H9 (cell line): Measurements from ENCODE around the gene ADISSP. TPM values are rescaled to one million over a fixed set of nuclear protein-coding genes. Genes with fewer than 3 reads are reported as not detected.

Source experiments
- DNase-seq: peaks from one replicate; pipeline ENCODE4 v3.0.0-alpha.2; 2017
- H2AFZ ChIP-seq: one replicate; pipeline ENCODE4 v1.6.1; 2013; ENCODE audit warnings: mild to moderate bottlenecking, low read length, control low read depth, moderate library complexity
- H2AK5ac ChIP-seq: 2 replicates; pipeline ENCODE4 v1.6.1; 2013; ENCODE audit warnings: low read length, control low read depth, mixed read lengths; ENCODE audit not compliant: insufficient read length
- H2BK120ac ChIP-seq: one replicate; pipeline ENCODE4 v1.6.1; 2013; ENCODE audit warnings: low read depth, mild to moderate bottlenecking, low read length, control low read depth, inconsistent platforms; ENCODE audit not compliant: poor library complexity, severe bottlenecking
- H2BK12ac ChIP-seq: 2 replicates; pipeline ENCODE4 v1.6.1; 2013; ENCODE audit warnings: low read length, control low read depth, mixed read lengths, low read depth; ENCODE audit not compliant: insufficient read length
- H2BK15ac ChIP-seq: 2 replicates; pipeline ENCODE4 v1.6.1; 2013; ENCODE audit warnings: low read depth, low read length, control low read depth
- H2BK20ac ChIP-seq: one replicate; pipeline ENCODE4 v1.6.1; 2013; ENCODE audit warnings: low read depth, mild to moderate bottlenecking, low read length, control low read depth, inconsistent platforms; ENCODE audit not compliant: poor library complexity, severe bottlenecking
- H2BK5ac ChIP-seq: 2 replicates; pipeline ENCODE4 v1.6.1; 2013; ENCODE audit warnings: low read length, control low read depth, mixed read lengths; ENCODE audit not compliant: insufficient read length
- H3K14ac ChIP-seq: 2 replicates; pipeline ENCODE4 v1.6.1; 2013; ENCODE audit warnings: low read length, control low read depth; ENCODE audit not compliant: insufficient read depth
- H3K18ac ChIP-seq: 2 replicates; pipeline ENCODE4 v1.6.1; 2013; ENCODE audit warnings: low read depth, mild to moderate bottlenecking, mixed read lengths, low read length, control low read depth; ENCODE audit not compliant: insufficient read length
- H3K23ac ChIP-seq: 2 replicates; pipeline ENCODE4 v1.6.1; 2013; ENCODE audit warnings: low read length, control low read depth, mixed read lengths, low read depth; ENCODE audit not compliant: insufficient read length
- H3K23me2 ChIP-seq: 2 replicates; pipeline ENCODE4 v1.6.1; 2013; ENCODE audit warnings: low read depth, mild to moderate bottlenecking, mixed read lengths, low read length, control low read depth; ENCODE audit not compliant: insufficient read length, poor library complexity, severe bottlenecking
- H3K27ac ChIP-seq: 2 replicates; pipeline ENCODE4 v1.5.1; 2013; ENCODE audit warnings: low read length, control low read depth, mixed read lengths, low read depth; ENCODE audit not compliant: insufficient read length
- H3K27me3 ChIP-seq: 2 replicates; pipeline ENCODE4 v1.6.1; 2013; ENCODE audit warnings: low read length, control low read depth, inconsistent platforms; ENCODE audit not compliant: insufficient read depth
- H3K4ac ChIP-seq: 2 replicates; pipeline ENCODE4 v1.6.1; 2013; ENCODE audit warnings: low read depth, mild to moderate bottlenecking, control low read depth, inconsistent platforms, low read length, moderate library complexity
- H3K4me1 ChIP-seq: 2 replicates; pipeline ENCODE4 v1.6.1; 2013; ENCODE audit warnings: low read length, control low read depth, inconsistent platforms; ENCODE audit not compliant: insufficient read depth
- H3K4me2 ChIP-seq: 2 replicates; pipeline ENCODE4 v1.6.1; 2013; ENCODE audit warnings: low read length, control low read depth, mixed read lengths; ENCODE audit not compliant: insufficient read length, insufficient read depth
- H3K56ac ChIP-seq: 2 replicates; pipeline ENCODE4 v1.6.1; 2013; ENCODE audit warnings: low read depth, mild to moderate bottlenecking, mixed read lengths, low read length, control low read depth; ENCODE audit not compliant: insufficient read length
- H3K79me1 ChIP-seq: 2 replicates; pipeline ENCODE4 v1.6.1; 2013; ENCODE audit warnings: low read depth, mild to moderate bottlenecking, moderate library complexity, low read length, control low read depth, inconsistent platforms; ENCODE audit not compliant: insufficient read depth, poor library complexity, severe bottlenecking
- H3K79me2 ChIP-seq: 2 replicates; pipeline ENCODE4 v1.6.1; 2013; ENCODE audit warnings: low read length, control low read depth, inconsistent platforms; ENCODE audit not compliant: insufficient read depth
- H3K9ac ChIP-seq: 2 replicates; pipeline ENCODE4 v1.6.1; 2013; ENCODE audit warnings: low read length, control low read depth, mixed read lengths; ENCODE audit not compliant: insufficient read length; ENCODE audit errors: extremely low read depth
- H3K9me3 ChIP-seq: one replicate; pipeline ENCODE4 v1.6.1; 2013; ENCODE audit warnings: low read depth, low read length, inconsistent platforms; ENCODE audit not compliant: control insufficient read depth
- H3T11ph ChIP-seq: one replicate; pipeline ENCODE4 v1.6.1; 2013; ENCODE audit warnings: mild to moderate bottlenecking, low read length, control low read depth, inconsistent platforms
- H4K20me1 ChIP-seq: one replicate; pipeline ENCODE4 v1.6.1; 2013; ENCODE audit not compliant: control insufficient read depth, insufficient read length, insufficient read depth
- H4K5ac ChIP-seq: 2 replicates; pipeline ENCODE4 v1.6.1; 2013; ENCODE audit warnings: low read depth, mild to moderate bottlenecking, mixed read lengths, low read length, control low read depth; ENCODE audit not compliant: insufficient read length
- H4K8ac ChIP-seq: replicated peaks from 2 replicates; pipeline ENCODE4 v1.6.1; 2013; ENCODE audit warnings: low read length, control low read depth, mixed read lengths, low read depth; ENCODE audit not compliant: insufficient read length
- H4K91ac ChIP-seq: 2 replicates; pipeline ENCODE4 v1.6.1; 2013; ENCODE audit warnings: low read depth, mild to moderate bottlenecking, moderate library complexity, mixed read lengths, low read length, control low read depth; ENCODE audit not compliant: insufficient read length
- H3K27ac Mint-ChIP-seq, 3 experiments: 2 replicates in 2 of 3; 3 replicates in 1 of 3; pipeline ENCODE4 v1.8.0; 2020 to 2021; ENCODE audit warnings: mixed read lengths in 3 of 3, mild to moderate bottlenecking in 1 of 3, moderate library complexity in 1 of 3
- H3K27me3 Mint-ChIP-seq: 2 replicates; pipeline ENCODE4 v1.8.0; 2021; ENCODE audit warnings: low read depth, mild to moderate bottlenecking, moderate library complexity, mixed read lengths
- H3K36me3 Mint-ChIP-seq, 3 experiments: 2 replicates in 2 of 3; 3 replicates in 1 of 3; pipeline ENCODE4 v1.8.0; 2020 to 2021; ENCODE audit warnings: low read depth in 3 of 3, mixed read lengths in 3 of 3; ENCODE audit not compliant: insufficient read depth in 1 of 3
- H3K4me1 Mint-ChIP-seq, 2 experiments: 2 replicates each; pipeline ENCODE4 v1.8.0; 2020; ENCODE audit warnings: mixed read lengths in 2 of 2
- H3K4me3 Mint-ChIP-seq, 2 experiments: 2 replicates in 1 of 2; 3 replicates in 1 of 2; pipeline ENCODE4 v1.8.0; 2020 to 2021; ENCODE audit warnings: mild to moderate bottlenecking in 2 of 2, mixed read lengths in 2 of 2, moderate library complexity in 1 of 2
- H3K9me3 Mint-ChIP-seq, 2 experiments: 2 replicates in 1 of 2; 3 replicates in 1 of 2; pipeline ENCODE4 v1.8.0; 2020; ENCODE audit warnings: mild to moderate bottlenecking in 2 of 2, mixed read lengths in 2 of 2, moderate library complexity in 1 of 2
- CTCF ChIP-seq: fragments of 200-600 bp; sonication (generic); conservative IDR thresholded peaks from 3 replicates; pipeline ENCODE4 v1.8.0; 2021; ENCODE audit warnings: antibody characterized with exemption, mild to moderate bottlenecking
- WGBS: extraction: QIAGEN DNeasy Blood & Tissue Kit; methylation state at CpG from one replicate; pipeline ENCODE4 v1.1.7; 2013; ENCODE audit warnings: missing lambda C conversion rate, low lambda C conversion rate, mixed read lengths; ENCODE audit not compliant: insufficient read length; ENCODE audit errors: extremely low coverage; 5-methylcytosine and 5-hydroxymethylcytosine counted together
- total RNA-seq: library from RNA; stranded (reverse); gene quantifications from 2 replicates; pipeline ENCODE4 v1.2.1, GENCODE V29; 2021

The ADISSP gene
- total RNA-seq, 1 experiment from 2014 or later = 80.9 TPM

- no CpG with 5 or more reads among the region's 11 CpGs for WGBS
- peaks cover 32 to 55% (median 47%) of the 10 kb centered on the region in 3 experiments for H3K36me3 Mint-ChIP-seq
- H3K27ac Mint-ChIP-seq = no peak overlapping the region
Observed at GRCh38 chr20:3804781-3805180, 37.2 kb upstream of the ADISSP start.

More at GRCh38 chr20:3804781-3805180, 37.2 kb upstream of the ADISSP start:
- Histone ChIP-seq H2AK5ac (no peak overlapping the region), H3K9ac (no peak overlapping the region), H3K23ac (no peak overlapping the region), H3K79me1 (no peaks in the 10 kb centered on the region), H2BK5ac (no peak overlapping the region), H3K14ac (no peak overlapping the region), H3K9me3 (no peaks in the 10 kb centered on the region), H4K5ac (no peak overlapping the region), H3K56ac (no peak overlapping the region), H3T11ph (no peak overlapping the region), H4K91ac (no peak overlapping the region), H2BK15ac (no peak overlapping the region), H3K23me2 (peaks cover 6% of the 10 kb centered on the region), H2BK120ac (no peak overlapping the region), H3K4me2 (no peak overlapping the region), H4K8ac (no peak overlapping the region), H4K20me1 (no peaks in the 10 kb centered on the region), H2BK12ac (no peak overlapping the region), H3K27me3 (no peaks in the 10 kb centered on the region), H3K79me2 (no peaks in the 10 kb centered on the region), H2AFZ (no peak overlapping the region), H3K27ac (no peak overlapping the region), H3K4ac (no peak overlapping the region), H3K4me1 (peaks cover 3% of the 10 kb centered on the region), H2BK20ac (no peak overlapping the region), H3K18ac (no peak overlapping the region)
- Mint-ChIP-seq H3K4me3 (no peak overlapping the region), H3K27me3 (peaks cover 4% of the 10 kb centered on the region; the same call in 1 of the 2 replicates), H3K9me3 (no peaks in the 10 kb centered on the region), H3K4me1 (peaks cover 25 to 43% of the 10 kb centered on the region in 2 experiments)
- no peak for TF ChIP-seq CTCF
- DNase-seq = no peak
